Osteocyte (in vitro differentiated cells): ENCODE results near the gene PLXND1. TPM values are rescaled to one million over a fixed set of nuclear protein-coding genes. Genes with fewer than 3 reads are reported as not detected.

ENCODE experiments used
- DNase-seq: peaks from one replicate; pipeline ENCODE4 v3.0.0; 2021; ENCODE audit warnings: mixed read lengths; ENCODE audit not compliant: unreplicated experiment; ENCODE audit errors: extremely low spot score
- H3K27ac Mint-ChIP-seq: one replicate; pipeline ENCODE4 v1.8.0; 2021; ENCODE audit warnings: mild to moderate bottlenecking, mixed read lengths; ENCODE audit not compliant: unreplicated experiment
- H3K27me3 Mint-ChIP-seq: one replicate; pipeline ENCODE4 v1.8.0; 2021; ENCODE audit warnings: mixed read lengths; ENCODE audit not compliant: unreplicated experiment
- H3K36me3 Mint-ChIP-seq: one replicate; pipeline ENCODE4 v1.8.0; 2021; ENCODE audit warnings: mixed read lengths; ENCODE audit not compliant: unreplicated experiment
- H3K4me1 Mint-ChIP-seq: one replicate; pipeline ENCODE4 v1.8.0; 2021; ENCODE audit warnings: mixed read lengths; ENCODE audit not compliant: unreplicated experiment
- H3K4me3 Mint-ChIP-seq: one replicate; pipeline ENCODE4 v1.8.0; 2021; ENCODE audit warnings: mild to moderate bottlenecking, moderate library complexity, mixed read lengths; ENCODE audit not compliant: unreplicated experiment
- H3K9me3 Mint-ChIP-seq: one replicate; pipeline ENCODE4 v1.8.0; 2021; ENCODE audit warnings: mixed read lengths; ENCODE audit not compliant: unreplicated experiment
- CTCF ChIP-seq: fragments of 200-600 bp; sonication (generic); IDR thresholded peaks from 2 replicates; pipeline ENCODE4 v1.5.0; 2021; ENCODE audit warnings: antibody characterized with exemption, mild to moderate bottlenecking, moderate library complexity
- long read RNA-seq: library from polyadenylated mRNA; unstranded; transcript quantifications from one replicate; pipeline ENCODE4 v2.0.0, GENCODE V29; 2021
- total RNA-seq: library from RNA; stranded (reverse); gene quantifications from 2 replicates; pipeline ENCODE4 v1.2.1, GENCODE V29; 2021

PLXND1 gene, protein sequence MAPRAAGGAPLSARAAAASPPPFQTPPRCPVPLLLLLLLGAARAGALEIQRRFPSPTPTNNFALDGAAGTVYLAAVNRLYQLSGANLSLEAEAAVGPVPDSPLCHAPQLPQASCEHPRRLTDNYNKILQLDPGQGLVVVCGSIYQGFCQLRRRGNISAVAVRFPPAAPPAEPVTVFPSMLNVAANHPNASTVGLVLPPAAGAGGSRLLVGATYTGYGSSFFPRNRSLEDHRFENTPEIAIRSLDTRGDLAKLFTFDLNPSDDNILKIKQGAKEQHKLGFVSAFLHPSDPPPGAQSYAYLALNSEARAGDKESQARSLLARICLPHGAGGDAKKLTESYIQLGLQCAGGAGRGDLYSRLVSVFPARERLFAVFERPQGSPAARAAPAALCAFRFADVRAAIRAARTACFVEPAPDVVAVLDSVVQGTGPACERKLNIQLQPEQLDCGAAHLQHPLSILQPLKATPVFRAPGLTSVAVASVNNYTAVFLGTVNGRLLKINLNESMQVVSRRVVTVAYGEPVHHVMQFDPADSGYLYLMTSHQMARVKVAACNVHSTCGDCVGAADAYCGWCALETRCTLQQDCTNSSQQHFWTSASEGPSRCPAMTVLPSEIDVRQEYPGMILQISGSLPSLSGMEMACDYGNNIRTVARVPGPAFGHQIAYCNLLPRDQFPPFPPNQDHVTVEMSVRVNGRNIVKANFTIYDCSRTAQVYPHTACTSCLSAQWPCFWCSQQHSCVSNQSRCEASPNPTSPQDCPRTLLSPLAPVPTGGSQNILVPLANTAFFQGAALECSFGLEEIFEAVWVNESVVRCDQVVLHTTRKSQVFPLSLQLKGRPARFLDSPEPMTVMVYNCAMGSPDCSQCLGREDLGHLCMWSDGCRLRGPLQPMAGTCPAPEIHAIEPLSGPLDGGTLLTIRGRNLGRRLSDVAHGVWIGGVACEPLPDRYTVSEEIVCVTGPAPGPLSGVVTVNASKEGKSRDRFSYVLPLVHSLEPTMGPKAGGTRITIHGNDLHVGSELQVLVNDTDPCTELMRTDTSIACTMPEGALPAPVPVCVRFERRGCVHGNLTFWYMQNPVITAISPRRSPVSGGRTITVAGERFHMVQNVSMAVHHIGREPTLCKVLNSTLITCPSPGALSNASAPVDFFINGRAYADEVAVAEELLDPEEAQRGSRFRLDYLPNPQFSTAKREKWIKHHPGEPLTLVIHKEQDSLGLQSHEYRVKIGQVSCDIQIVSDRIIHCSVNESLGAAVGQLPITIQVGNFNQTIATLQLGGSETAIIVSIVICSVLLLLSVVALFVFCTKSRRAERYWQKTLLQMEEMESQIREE (N-terminal part only)
- 316 and 358 TPM in 2 replicates for total RNA-seq
- long read RNA-seq, partial matches to known transcripts = 7 of 15 reads
- long read RNA-seq, other reads (novel, unspliced or antisense) = 8 of 15 reads

DNA sequence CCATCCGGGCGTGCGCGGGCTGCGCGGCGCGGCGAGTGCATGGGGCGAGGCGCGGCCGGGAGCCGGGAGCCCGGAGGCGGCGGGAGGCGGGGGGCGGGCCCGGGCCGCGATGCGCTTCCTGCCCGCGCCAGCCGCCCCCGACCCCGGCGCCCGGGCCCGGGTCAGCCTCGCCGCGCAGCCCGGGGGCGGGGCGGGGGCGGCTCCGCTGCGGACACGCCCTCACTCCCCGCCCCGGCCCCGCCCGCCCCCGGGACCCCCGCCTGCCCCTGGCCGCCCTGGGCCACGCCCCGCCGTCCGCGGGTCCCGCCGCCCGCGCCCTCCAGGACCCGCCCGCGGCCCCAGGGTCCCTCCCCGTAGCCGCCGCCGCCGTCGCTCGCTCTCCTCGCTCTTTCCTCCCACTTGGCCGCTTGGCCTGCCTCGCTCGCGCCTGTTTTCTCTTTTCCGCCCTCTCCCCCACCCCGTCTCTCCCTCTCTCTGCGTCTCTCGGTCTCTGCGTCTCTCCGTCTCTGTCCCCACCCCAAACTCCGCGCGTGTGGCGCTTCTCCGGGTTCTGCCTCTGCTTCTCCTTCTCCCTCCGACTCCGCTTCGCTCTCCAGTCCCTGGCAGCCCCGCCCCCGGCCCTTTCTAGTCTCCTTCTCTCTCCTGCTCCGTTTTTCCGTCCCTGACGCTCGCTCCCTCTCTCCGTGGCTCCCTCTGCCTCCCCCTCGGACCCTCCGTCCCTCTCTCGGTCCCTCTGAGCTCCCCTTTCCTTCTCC lies at the start of gene PLXND1:
Gene PLXND1, minus strand, starts transcription at position 41 of the 755 bp plus-strand sequence. Its CDS starts 37 bp downstream, at position 4.
- peak; percentile 90 for DNase-seq
- peak within 1 kb of the TSS; percentile 97 for H3K4me3 Mint-ChIP-seq
- H3K36me3 Mint-ChIP-seq = no peaks in the 10 kb centered on the region
- H3K4me1 Mint-ChIP-seq = peaks cover 70% of the 10 kb centered on the region
- no peaks in the 10 kb centered on the region for H3K9me3 Mint-ChIP-seq
- no peaks in the 10 kb centered on the region for H3K27me3 Mint-ChIP-seq
- peak within 1 kb of the TSS; percentile 95 for H3K27ac Mint-ChIP-seq
- TF ChIP-seq CTCF = no peak

DNA sequence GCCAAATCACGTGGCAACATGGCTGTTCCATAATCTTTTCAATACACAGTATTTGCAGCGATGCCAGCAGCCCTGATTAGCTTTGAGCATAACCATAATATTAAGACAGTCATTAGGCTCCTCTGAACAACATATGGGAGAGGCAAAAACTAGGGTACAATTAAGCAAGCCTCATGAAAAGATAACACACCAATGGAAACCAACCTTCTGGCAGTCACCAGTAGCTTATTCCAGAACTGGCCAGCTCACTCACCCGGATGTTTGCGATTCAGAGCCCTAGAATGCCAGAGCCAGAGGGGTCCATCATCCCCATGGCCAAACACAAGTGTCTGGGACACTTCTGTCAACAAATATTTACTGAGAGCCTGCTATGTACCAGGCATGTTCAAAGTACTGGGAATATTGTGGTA lies 48.8 kb upstream of the PLXND1 start:
- no peak for DNase-seq
- no peak overlapping the region for H3K4me3 Mint-ChIP-seq
- peaks cover 8% of the 10 kb centered on the region for H3K36me3 Mint-ChIP-seq
- no peaks in the 10 kb centered on the region for H3K27me3 Mint-ChIP-seq
- peaks cover 74% of the 10 kb centered on the region for H3K4me1 Mint-ChIP-seq
- no peak for TF ChIP-seq CTCF
- H3K9me3 Mint-ChIP-seq = no peaks in the 10 kb centered on the region
- no peak overlapping the region for H3K27ac Mint-ChIP-seq

DNA sequence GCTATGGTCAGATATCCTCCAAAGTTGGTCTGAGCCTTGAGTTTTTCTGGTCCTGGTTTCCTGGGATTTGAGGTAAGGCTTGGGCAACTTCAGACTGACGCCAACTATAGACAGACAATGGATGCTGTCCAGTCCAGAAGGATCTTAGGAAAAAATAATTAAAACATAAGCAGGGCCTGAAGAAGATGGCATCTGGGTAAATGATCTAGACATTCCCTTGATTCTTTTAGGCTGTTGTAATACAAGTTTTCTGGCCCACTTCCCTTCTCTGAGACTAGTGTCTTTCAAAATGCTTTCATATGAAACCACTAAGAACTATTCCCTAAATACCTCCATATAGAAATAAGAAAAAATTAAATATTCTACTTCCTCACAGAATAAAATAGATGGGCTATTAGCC lies 47.7 kb upstream of the PLXND1 start:
- Mint-ChIP-seq H3K27me3 (no peaks in the 10 kb centered on the region), H3K9me3 (no peaks in the 10 kb centered on the region), H3K4me1 (peaks cover 78% of the 10 kb centered on the region), H3K27ac (peak overlapping the region; percentile 56), H3K36me3 (peaks cover 4% of the 10 kb centered on the region), H3K4me3 (no peak overlapping the region)
- no peak for DNase-seq
- TF ChIP-seq CTCF = no peak

DNA sequence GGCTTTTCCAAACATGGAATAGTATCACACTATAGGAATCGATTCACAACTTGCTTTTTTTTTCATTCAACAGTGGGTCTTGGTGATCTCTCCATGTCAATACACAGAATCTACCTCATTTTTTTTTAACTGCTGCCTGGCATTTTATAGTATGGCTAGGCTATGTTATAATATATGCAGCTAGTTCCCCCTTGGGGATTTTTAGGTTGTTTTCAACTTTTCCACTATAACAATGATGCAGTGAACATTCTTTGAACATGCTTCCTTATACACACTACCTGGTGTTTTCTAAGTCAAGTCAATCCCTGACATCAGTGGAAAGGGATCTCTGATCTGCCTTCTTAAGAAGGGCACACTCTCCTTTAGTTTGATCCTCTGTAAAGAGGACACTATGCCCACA lies 46.5 kb upstream of the PLXND1 start:
- H3K27ac Mint-ChIP-seq = peak overlapping the region; percentile 83
- DNase-seq = no peak
- H3K4me1 Mint-ChIP-seq = peaks cover 75% of the 10 kb centered on the region
- H3K9me3 Mint-ChIP-seq = no peaks in the 10 kb centered on the region
- peaks cover 4% of the 10 kb centered on the region for H3K36me3 Mint-ChIP-seq
- H3K4me3 Mint-ChIP-seq = no peak overlapping the region
- no peaks in the 10 kb centered on the region for H3K27me3 Mint-ChIP-seq
- TF ChIP-seq CTCF = no peak
